ENCODE results near the gene NABP2.

NABP2 gene

DNA sequence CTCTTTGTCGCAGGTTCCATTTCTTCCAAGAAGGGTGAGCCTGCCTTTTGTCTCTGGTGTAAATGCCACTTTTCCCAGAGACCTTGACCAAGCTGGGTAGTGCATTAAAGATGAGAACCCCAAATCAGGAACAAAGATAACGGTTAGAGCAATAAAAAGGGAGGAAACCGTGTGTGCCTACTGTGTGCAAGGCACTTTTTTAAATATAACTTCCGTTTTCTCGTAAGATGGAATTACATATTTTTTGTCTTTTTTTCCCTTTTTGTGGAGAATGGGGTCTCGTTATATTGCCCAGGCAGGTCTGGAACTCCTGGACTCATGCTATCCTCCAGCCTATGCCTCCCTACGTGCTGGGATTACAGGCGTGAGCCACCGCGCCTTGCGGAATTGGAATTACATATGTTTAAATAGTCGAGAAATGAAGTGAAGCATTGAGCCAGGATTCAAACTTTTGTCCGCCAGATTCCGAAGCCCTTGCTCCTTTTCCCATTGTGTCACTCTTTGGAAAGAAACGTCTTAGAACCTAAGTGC is 506 bp upstream of the NABP2 start:
- peak overlapping the region; percentile 26 for H3K27ac ChIP-seq (ENCODE audit: low read depth, low read length)
- H3K4me2 ChIP-seq (ENCODE audit: low read length): peak overlapping the region; percentile 95
- H3K4me1 ChIP-seq (ENCODE audit: control insufficient read depth, low read length): peaks cover 38% of the 10 kb centered on the region
- H3K36me3 ChIP-seq (ENCODE audit: control insufficient read depth, low read length): peaks cover 13% of the 10 kb centered on the region
- H3K79me2 ChIP-seq (ENCODE audit: control insufficient read depth, low read length): peaks cover 38% of the 10 kb centered on the region
- H3K4me3 ChIP-seq (ENCODE audit: low read length): peak overlapping the region; percentile 87
- H3K9me2 ChIP-seq (replicated peaks; ENCODE audit: control insufficient read depth, low read length): no peaks in the 10 kb centered on the region
- no peak for TF ChIP-seq EZH2phosphoT487 (IDR thresholded peaks at IDR 0.05; ENCODE audit: borderline replicate concordance, low read length)
- TF ChIP-seq, protein P1, sequence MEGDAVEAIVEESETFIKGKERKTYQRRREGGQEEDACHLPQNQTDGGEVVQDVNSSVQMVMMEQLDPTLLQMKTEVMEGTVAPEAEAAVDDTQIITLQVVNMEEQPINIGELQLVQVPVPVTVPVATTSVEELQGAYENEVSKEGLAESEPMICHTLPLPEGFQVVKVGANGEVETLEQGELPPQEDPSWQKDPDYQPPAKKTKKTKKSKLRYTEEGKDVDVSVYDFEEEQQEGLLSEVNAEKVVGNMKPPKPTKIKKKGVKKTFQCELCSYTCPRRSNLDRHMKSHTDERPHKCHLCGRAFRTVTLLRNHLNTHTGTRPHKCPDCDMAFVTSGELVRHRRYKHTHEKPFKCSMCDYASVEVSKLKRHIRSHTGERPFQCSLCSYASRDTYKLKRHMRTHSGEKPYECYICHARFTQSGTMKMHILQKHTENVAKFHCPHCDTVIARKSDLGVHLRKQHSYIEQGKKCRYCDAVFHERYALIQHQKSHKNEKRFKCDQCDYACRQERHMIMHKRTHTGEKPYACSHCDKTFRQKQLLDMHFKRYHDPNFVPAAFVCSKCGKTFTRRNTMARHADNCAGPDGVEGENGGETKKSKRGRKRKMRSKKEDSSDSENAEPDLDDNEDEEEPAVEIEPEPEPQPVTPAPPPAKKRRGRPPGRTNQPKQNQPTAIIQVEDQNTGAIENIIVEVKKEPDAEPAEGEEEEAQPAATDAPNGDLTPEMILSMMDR (IDR thresholded peaks at IDR 0.05; ENCODE audit: low read depth, low read length, poor library complexity, severe bottlenecking): no peak
- no peaks in the 10 kb centered on the region for H3K27me3 ChIP-seq (ENCODE audit: control insufficient read depth, low read length)
- no peaks in the 10 kb centered on the region for H4K20me1 ChIP-seq (ENCODE audit: control insufficient read depth, insufficient read depth, low read depth, low read length)
- H3F3A ChIP-seq (ENCODE audit: control insufficient read depth, insufficient read depth): peaks cover 5% of the 10 kb centered on the region
- no peaks in the 10 kb centered on the region for H3K9me3 ChIP-seq (ENCODE audit: control insufficient read depth, insufficient read depth, low read length)

DNA sequence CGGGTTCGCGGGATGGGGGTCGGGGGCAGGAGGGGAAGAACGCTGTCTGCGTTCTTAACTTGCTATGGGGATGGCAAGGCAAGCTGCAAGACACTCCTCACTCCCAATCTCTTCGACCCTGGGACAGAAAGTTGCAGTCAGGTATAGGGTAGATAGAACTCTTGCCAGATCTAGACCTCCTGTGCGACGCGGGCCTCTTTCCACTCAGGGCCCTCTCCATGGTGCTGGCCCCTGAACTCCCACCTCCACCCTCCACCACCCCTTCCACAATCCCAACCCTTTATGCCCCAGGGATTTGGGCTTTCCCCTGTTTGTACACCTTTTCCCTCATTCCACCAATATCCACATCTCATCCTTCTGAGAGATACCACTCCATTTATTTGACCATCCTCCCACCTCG is 812 bp downstream of the NABP2 start:
- H3K4me3 ChIP-seq (ENCODE audit: low read length): peak overlapping the region; percentile 87
- H3K4me1 ChIP-seq (ENCODE audit: control insufficient read depth, low read length): peaks cover 37% of the 10 kb centered on the region
- peaks cover 13% of the 10 kb centered on the region for H3K36me3 ChIP-seq (ENCODE audit: control insufficient read depth, low read length)
- TF ChIP-seq EZH2phosphoT487 (IDR thresholded peaks at IDR 0.05; ENCODE audit: borderline replicate concordance, low read length): no peak
- TF ChIP-seq, protein P1 (IDR thresholded peaks at IDR 0.05; ENCODE audit: low read depth, low read length, poor library complexity, severe bottlenecking): no peak
- H3K9me3 ChIP-seq (ENCODE audit: control insufficient read depth, insufficient read depth, low read length): no peaks in the 10 kb centered on the region
- peaks cover 5% of the 10 kb centered on the region for H3F3A ChIP-seq (ENCODE audit: control insufficient read depth, insufficient read depth)
- no peaks in the 10 kb centered on the region for H3K27me3 ChIP-seq (ENCODE audit: control insufficient read depth, low read length)
- no peak overlapping the region for H3K27ac ChIP-seq (ENCODE audit: low read depth, low read length)
- no peaks in the 10 kb centered on the region for H3K9me2 ChIP-seq (replicated peaks; ENCODE audit: control insufficient read depth, low read length)
- peaks cover 30% of the 10 kb centered on the region for H3K79me2 ChIP-seq (ENCODE audit: control insufficient read depth, low read length)
- no peaks in the 10 kb centered on the region for H4K20me1 ChIP-seq (ENCODE audit: control insufficient read depth, insufficient read depth, low read depth, low read length)
- H3K4me2 ChIP-seq (ENCODE audit: low read length): peak overlapping the region; percentile 95

DNA sequence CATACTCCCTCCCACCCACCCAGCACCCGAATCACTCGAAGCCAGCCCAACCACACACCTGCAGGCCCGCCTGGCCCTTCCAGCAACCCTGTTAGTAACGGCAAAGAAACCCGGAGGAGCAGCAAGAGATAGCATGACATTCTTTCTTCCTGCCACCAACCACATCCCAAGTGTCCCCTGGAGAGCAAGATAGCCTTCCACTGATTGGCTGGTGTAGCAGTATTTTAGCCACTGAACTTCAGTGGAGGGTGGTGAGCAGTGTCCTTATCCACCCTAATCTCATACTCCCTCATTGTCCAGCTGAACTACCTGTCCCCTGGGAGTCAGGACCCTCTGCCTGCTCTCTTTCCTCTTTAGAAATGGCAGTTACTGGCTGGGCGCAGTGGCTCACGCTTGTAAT is 4.9 kb downstream of the NABP2 start:
- H3K27ac ChIP-seq (ENCODE audit: low read depth, low read length): no peak overlapping the region
- no peak overlapping the region for H3K4me3 ChIP-seq (ENCODE audit: low read length)
- H3K9me3 ChIP-seq (ENCODE audit: control insufficient read depth, insufficient read depth, low read length): no peaks in the 10 kb centered on the region
- H3K4me1 ChIP-seq (ENCODE audit: control insufficient read depth, low read length): peaks cover 13% of the 10 kb centered on the region
- H3K79me2 ChIP-seq (ENCODE audit: control insufficient read depth, low read length): peaks cover 12% of the 10 kb centered on the region
- H3F3A ChIP-seq (ENCODE audit: control insufficient read depth, insufficient read depth): no peaks in the 10 kb centered on the region
- TF ChIP-seq, protein P1 (IDR thresholded peaks at IDR 0.05; ENCODE audit: low read depth, low read length, poor library complexity, severe bottlenecking): no peak
- TF ChIP-seq EZH2phosphoT487 (IDR thresholded peaks at IDR 0.05; ENCODE audit: borderline replicate concordance, low read length): no peak
- H3K27me3 ChIP-seq (ENCODE audit: control insufficient read depth, low read length): no peaks in the 10 kb centered on the region
- peaks cover 11% of the 10 kb centered on the region for H3K36me3 ChIP-seq (ENCODE audit: control insufficient read depth, low read length)
- H3K4me2 ChIP-seq (ENCODE audit: low read length): no peak overlapping the region
- H3K9me2 ChIP-seq (replicated peaks; ENCODE audit: control insufficient read depth, low read length): no peaks in the 10 kb centered on the region
- no peaks in the 10 kb centered on the region for H4K20me1 ChIP-seq (ENCODE audit: control insufficient read depth, insufficient read depth, low read depth, low read length)
